ENCODE measurements around the gene TMA7.

Gene TMA7

DNA sequence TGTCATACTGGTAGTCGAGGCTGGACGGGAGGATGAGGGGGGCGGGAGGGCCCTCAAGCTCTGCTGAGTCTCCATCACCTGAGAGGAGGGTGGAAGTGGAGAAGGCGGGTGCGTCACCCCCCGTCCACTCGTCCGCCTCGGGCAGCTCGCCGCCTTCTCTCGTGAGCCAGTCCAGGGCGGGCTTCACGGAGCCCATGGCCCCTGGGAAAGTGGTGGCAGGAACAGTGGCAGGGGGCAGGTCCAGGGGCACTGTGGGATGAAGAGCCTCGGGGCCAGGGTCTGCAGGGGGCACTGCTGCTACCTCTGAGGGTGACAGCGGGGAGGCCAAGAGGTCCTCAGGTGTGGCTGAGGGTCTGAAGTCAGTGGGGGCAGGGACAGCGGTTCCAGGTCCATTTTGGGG lies 20.5 kb upstream of the TMA7 start:
- no peak overlapping the region for H3K4me3 ChIP-seq (ENCODE audit: low read length)
- no peak for DNase-seq (ENCODE audit: low read depth)
- TF ChIP-seq CTCF (conservative IDR thresholded peaks at IDR 0.05; ENCODE audit: low read depth, low read length): no peak

DNA sequence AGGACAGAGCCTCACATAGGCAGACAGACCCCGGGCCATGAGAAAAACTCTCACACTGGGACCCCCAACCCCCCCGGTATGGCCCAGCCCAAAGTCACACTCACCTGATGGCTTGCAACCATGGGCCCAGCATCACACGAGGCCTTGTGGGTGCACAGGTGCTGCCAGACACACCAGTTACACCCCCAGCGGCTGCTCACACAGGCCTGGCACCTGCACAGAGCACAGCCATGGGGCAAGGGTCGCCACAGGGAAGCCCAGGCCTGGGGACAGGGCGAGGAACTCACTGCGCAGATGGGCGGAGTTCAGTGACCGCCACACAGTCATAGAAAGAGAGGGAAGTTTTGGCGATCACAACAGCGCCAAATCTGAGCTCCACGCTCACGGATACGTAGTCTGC lies 19.5 kb upstream of the TMA7 start:
- no peak for DNase-seq (ENCODE audit: low read depth)
- no peak for TF ChIP-seq CTCF (conservative IDR thresholded peaks at IDR 0.05; ENCODE audit: low read depth, low read length)
- no peak overlapping the region for H3K4me3 ChIP-seq (ENCODE audit: low read length)

DNA sequence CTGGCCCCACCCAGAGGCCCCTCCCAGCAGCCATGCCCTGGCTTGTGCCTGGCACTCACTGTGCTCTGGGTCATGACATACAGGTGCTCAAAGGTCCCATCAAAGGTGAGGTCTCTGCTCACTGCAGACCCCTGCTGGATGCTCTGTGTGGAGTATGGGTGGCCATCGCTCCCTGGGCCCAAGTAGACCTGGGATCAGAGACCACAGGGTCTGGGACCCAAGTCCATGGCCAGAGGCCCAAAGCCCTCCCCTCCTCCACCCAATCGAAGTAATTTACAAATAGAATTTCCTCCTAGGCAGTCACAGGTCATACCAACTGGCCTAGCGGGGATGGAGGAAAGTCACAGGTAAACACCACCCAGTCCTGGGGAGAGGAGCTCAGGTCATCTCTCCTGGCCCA lies 17.8 kb upstream of the TMA7 start:
- no peak overlapping the region for H3K4me3 ChIP-seq (ENCODE audit: low read length)
- DNase-seq (ENCODE audit: low read depth): no peak
- TF ChIP-seq CTCF (conservative IDR thresholded peaks at IDR 0.05; ENCODE audit: low read depth, low read length): peak; percentile 24

DNA sequence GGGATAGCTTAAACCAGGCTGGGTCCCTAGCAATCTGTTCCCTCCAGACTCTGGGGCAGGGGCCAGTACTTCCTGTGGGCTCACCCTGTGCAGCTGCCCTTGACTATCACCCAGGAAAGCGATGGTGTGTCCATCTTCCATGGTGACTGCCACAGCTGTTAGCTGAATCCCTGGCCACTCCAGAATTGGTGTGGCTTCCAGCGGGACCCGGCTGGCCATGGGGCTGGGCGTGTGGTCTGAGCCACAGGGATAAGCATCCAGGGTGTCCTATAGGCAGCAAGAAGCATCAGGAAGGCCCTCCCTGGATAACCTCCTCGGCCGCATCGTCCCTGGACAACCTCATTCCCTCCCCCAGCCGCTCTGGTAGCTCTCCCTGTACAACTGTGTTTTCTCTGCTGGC lies 17.4 kb upstream of the TMA7 start:
- H3K4me3 ChIP-seq (ENCODE audit: low read length): no peak overlapping the region
- no peak for DNase-seq (ENCODE audit: low read depth)
- no peak for TF ChIP-seq CTCF (conservative IDR thresholded peaks at IDR 0.05; ENCODE audit: low read depth, low read length)

GRCh38 chr3:48423241-48423882 lies 16.7 kb upstream of the TMA7 start:
- H3K4me3 ChIP-seq (ENCODE audit: low read length): no peak overlapping the region
- no peak for DNase-seq (ENCODE audit: low read depth)
- TF ChIP-seq CTCF (conservative IDR thresholded peaks at IDR 0.05; ENCODE audit: low read depth, low read length): no peak

GRCh38 chr3:48423883-48424695 lies 16.0 kb upstream of the TMA7 start:
- TF ChIP-seq CTCF (conservative IDR thresholded peaks at IDR 0.05; ENCODE audit: low read depth, low read length): no peak

More at GRCh38 chr3:48423883-48424695, 16.0 kb upstream of the TMA7 start:
- no peak for DNase-seq (ENCODE audit: low read depth)
- no peak overlapping the region for H3K4me3 ChIP-seq (ENCODE audit: low read length)

Measured in retinal pigment epithelial cell (primary cell).